Subcutaneous abdominal adipose tissue (tissue), 5 donors: ENCODE results near the gene ASMTL.

Experiments used
- H3K27ac ChIP-seq: one replicate; pipeline ENCODE4 v1.7.0; 2013; ENCODE audit warnings: low read depth, mild to moderate bottlenecking, inconsistent platforms, low read length, moderate library complexity
- H3K27me3 ChIP-seq, 5 donors: one replicate each; pipeline ENCODE4 v1.7.0; 2013; ENCODE audit warnings: low read length in 5 of 5, inconsistent platforms in 1 of 5; ENCODE audit not compliant: control insufficient read depth in 5 of 5, insufficient read depth in 4 of 5
- H3K36me3 ChIP-seq, 5 donors: one replicate each; pipeline ENCODE4 v1.7.0; 2013; ENCODE audit warnings: low read length in 5 of 5; ENCODE audit not compliant: control insufficient read depth in 5 of 5, insufficient read depth in 5 of 5
- H3K4me1 ChIP-seq, 5 donors: one replicate each; pipeline ENCODE4 v1.7.0; 2013; ENCODE audit warnings: low read length in 5 of 5, mild to moderate bottlenecking in 3 of 5, moderate library complexity in 1 of 5; ENCODE audit not compliant: control insufficient read depth in 5 of 5, insufficient read depth in 5 of 5
- H3K4me3 ChIP-seq, 5 donors: one replicate each; pipeline ENCODE4 v1.7.0; 2013; ENCODE audit warnings: low read length in 5 of 5, low read depth in 1 of 5
- H3K9ac ChIP-seq, 5 donors: one replicate each; pipeline ENCODE4 v1.7.0; 2013; ENCODE audit warnings: low read length in 5 of 5, mild to moderate bottlenecking in 4 of 5, moderate library complexity in 3 of 5
- H3K9me3 ChIP-seq, 5 donors: one replicate each; pipeline ENCODE4 v1.7.0; 2013; ENCODE audit warnings: low read length in 5 of 5; ENCODE audit not compliant: control insufficient read depth in 5 of 5
- donor health status: healthy.
- donor health status: healthy.
- donor health status: healthy.
- donor health status: healthy.
- donor health status: healthy.

Gene ASMTL

DNA sequence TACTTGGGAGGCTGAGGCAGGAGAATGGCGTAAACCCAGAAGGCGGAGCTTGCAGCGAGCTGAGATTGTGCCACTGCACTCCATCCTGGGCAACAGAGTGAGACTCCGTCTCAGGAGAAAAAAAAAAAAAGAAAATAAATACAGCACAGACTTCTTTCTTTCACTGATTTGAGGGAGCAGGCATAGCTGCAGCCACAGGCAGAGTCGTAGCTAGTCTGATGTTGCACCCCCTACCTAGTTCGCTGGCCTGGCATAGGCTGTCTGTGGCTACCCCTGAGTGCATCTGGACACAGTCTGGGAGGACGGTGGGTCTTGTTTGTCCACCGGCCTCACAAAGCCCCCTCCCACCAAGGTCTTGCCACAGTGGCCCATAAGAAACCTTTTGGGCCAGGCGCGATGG is 94.7 kb downstream of the ASMTL start:
- H3K9ac ChIP-seq: no peak overlapping the region
- H3K36me3 ChIP-seq: peaks cover 0 to 23% (median 18%) of the 10 kb centered on the region in 5 donors
- peaks cover 0 to 9% (median 5%) of the 10 kb centered on the region in 5 donors for H3K9me3 ChIP-seq
- no peak overlapping the region for H3K27ac ChIP-seq
- H3K4me1 ChIP-seq: peaks cover 0 to 5% (median 0%) of the 10 kb centered on the region in 5 donors
- no peaks in the 10 kb centered on the region for H3K27me3 ChIP-seq
- H3K4me3 ChIP-seq: no peak overlapping the region

DNA sequence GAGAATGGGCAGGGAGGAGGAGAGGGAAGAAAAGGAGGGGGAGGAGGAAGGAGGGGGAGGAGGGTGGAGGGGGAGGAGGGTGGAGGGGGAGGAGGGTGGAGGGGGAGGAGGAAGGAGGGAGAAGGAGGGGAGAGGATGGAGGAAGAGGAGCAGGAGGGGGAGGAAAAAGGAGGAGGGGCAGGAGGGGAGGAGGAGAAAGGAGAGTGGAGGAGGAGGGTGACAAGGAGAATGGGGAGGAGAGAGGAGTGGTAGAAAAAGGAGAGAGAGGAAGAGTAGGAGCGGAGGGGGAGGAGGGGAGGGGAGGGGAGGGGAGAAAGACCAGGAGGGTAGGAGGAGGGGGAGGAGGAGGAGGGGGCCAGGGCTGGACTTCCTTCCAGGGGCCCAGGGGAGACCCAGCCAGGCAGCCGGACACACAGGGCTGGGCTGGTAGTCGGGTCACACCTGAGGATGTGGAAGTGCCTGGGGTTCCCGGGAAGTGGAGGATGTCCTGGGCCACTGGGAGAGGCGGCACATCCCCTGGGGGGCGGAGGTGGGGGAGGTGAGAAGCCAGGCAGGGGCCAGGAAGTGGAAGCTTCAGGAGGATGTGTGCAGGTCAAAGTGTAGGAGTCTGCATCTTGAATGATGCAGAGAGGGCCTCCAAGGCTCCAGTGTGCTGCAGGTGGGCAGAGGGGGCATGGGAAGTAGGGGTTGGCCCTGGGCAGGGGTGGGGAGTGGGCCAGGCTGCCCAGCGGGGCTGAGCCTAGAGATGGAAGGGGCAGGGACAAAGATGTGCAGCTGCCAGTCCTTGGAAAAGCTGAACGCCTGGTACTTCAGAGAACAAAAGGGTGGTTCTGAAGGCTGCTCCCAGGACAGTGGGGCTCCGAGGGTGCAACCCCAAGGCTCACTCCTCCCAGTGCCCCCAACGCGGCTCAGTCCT is 97.3 kb downstream of the ASMTL start:
- Histone ChIP-seq H3K4me1 (peaks cover 0 to 5% (median 0%) of the 10 kb centered on the region in 5 donors), H3K9ac (no peak overlapping the region), H3K4me3 (no peak overlapping the region), H3K9me3 (peaks cover 0 to 9% (median 5%) of the 10 kb centered on the region in 5 donors), H3K27me3 (no peaks in the 10 kb centered on the region), H3K27ac (no peak overlapping the region), H3K36me3 (peaks cover 0 to 22% (median 19%) of the 10 kb centered on the region in 5 donors)

DNA sequence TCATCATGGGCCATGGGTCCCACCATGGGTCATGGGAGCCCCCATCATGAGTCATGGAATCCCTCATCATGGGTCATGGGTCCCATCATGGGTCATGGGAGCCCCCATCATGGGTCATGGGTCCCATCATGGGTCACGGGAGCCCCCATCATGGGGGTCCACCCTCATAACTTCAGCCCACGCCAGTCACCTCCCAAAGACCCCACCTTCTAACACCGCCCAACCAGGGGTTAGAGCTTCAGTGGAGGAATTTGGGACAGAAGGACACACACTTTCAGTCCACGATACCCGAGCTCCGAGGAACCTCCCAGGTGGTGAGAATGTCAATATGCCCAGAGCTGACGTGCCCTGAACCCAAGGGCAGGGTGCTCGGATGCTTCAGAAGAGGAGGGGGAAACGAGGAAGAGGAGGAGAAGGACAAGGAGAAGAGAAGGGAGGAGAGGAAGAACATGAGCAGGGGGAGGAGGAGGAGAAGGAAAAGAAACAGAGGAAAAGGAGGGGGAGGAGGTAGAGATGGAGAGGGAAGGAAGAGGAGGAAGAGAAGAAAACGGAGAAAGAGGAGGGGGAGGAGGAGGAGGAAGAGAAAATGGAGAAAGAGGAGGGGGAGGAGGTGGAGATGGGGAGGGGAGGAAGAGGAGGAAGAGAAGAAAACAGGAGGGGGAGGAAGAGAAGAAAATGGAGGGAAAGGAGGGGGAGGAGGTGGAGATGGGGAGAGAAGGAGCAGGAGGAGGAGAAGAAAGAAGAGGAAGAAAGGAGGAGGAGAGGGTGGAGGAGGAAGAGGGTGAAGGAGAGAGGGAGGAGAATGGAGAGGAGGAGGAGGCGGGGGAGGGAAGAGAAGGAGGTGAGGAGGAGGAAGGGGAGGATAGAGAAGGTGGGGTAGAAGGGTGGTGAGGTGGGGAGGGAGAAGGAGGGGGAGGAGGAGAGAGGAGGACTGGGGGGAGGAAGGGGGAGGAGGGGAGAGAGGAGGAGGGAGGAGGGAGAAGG is 98.4 kb downstream of the ASMTL start:
- H3K36me3 ChIP-seq: peaks cover 0 to 21% (median 17%) of the 10 kb centered on the region in 5 donors
- H3K27ac ChIP-seq: no peak overlapping the region
- no peaks in the 10 kb centered on the region for H3K27me3 ChIP-seq
- H3K9ac ChIP-seq: no peak overlapping the region
- peaks cover 0 to 5% (median 0%) of the 10 kb centered on the region in 5 donors for H3K4me1 ChIP-seq
- H3K9me3 ChIP-seq: peaks cover 0 to 9% (median 5%) of the 10 kb centered on the region in 5 donors
- no peak overlapping the region for H3K4me3 ChIP-seq
